HEK293 (cell line): ENCODE data around the gene CPAMD8.

Experiments used
- REPIN1 ChIP-seq: fragments of 450-650 bp; formaldehyde crosslinking; IDR thresholded peaks from 2 replicates; pipeline ENCODE4 v1.5.1; 2017; ENCODE audit warnings: missing biosample characterization, missing genetic modification characterization, low read depth
- ZFP69B ChIP-seq: fragments of 450-650 bp; formaldehyde crosslinking; IDR thresholded peaks from 2 replicates; pipeline ENCODE4 v1.5.1; 2016; ENCODE audit warnings: missing biosample characterization, missing genetic modification characterization
- ZNF133 ChIP-seq: fragments of 450-650 bp; formaldehyde crosslinking; IDR thresholded peaks from 2 replicates; pipeline ENCODE4 v1.5.1; 2016; ENCODE audit warnings: missing biosample characterization, missing genetic modification characterization
- TF ChIP-seq, protein P1 (sequence below): fragments of 450-650 bp; formaldehyde crosslinking; IDR thresholded peaks from 2 replicates; pipeline ENCODE4 v1.5.1; 2016; ENCODE audit warnings: missing biosample characterization, missing genetic modification characterization
- TF ChIP-seq, protein P2 (sequence below): fragments of 450-650 bp; formaldehyde crosslinking; IDR thresholded peaks from 2 replicates; pipeline ENCODE4 v1.5.1; 2016; ENCODE audit warnings: missing biosample characterization, missing genetic modification characterization, borderline replicate concordance
- TF ChIP-seq, protein P3 (sequence below): fragments of 450-650 bp; formaldehyde crosslinking; IDR thresholded peaks from 2 replicates; pipeline ENCODE4 v1.5.1; 2016; ENCODE audit warnings: missing biosample characterization, missing genetic modification characterization

DNA sequence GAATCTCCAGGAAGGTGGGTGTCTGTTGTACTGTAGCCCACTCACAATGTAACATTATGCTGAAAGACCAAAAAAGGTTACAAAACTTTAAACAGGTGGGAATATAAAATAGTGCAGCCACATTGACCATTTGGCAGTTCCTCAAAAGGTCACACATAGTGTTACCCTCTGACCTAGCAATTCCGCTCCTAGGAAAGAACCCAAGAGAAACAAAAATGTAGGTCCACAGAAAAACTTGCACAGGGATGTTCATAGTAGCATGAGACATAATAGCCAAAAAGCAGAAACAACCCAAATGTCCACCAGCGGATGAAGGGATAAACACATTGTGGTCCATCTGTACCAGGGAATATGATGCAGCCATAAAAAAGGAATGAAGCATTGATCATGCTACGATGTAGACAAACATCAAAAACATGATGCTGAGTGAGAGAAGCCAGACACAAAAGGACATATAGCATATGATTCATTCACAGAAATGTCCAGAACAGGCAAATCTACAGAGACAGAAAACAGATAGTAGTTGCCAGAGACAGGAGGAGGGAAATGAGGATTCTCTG is 27.9 kb downstream of the CPAMD8 start:
- TF ChIP-seq, protein P1, sequence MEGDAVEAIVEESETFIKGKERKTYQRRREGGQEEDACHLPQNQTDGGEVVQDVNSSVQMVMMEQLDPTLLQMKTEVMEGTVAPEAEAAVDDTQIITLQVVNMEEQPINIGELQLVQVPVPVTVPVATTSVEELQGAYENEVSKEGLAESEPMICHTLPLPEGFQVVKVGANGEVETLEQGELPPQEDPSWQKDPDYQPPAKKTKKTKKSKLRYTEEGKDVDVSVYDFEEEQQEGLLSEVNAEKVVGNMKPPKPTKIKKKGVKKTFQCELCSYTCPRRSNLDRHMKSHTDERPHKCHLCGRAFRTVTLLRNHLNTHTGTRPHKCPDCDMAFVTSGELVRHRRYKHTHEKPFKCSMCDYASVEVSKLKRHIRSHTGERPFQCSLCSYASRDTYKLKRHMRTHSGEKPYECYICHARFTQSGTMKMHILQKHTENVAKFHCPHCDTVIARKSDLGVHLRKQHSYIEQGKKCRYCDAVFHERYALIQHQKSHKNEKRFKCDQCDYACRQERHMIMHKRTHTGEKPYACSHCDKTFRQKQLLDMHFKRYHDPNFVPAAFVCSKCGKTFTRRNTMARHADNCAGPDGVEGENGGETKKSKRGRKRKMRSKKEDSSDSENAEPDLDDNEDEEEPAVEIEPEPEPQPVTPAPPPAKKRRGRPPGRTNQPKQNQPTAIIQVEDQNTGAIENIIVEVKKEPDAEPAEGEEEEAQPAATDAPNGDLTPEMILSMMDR (tag by site-specific recombination) = no peak
- TF ChIP-seq REPIN1 (tag by site-specific recombination) (no peak), ZFP69B (tag by site-specific recombination) (no peak), ZNF133 (tag by site-specific recombination) (no peak)
- TF ChIP-seq, protein P2, sequence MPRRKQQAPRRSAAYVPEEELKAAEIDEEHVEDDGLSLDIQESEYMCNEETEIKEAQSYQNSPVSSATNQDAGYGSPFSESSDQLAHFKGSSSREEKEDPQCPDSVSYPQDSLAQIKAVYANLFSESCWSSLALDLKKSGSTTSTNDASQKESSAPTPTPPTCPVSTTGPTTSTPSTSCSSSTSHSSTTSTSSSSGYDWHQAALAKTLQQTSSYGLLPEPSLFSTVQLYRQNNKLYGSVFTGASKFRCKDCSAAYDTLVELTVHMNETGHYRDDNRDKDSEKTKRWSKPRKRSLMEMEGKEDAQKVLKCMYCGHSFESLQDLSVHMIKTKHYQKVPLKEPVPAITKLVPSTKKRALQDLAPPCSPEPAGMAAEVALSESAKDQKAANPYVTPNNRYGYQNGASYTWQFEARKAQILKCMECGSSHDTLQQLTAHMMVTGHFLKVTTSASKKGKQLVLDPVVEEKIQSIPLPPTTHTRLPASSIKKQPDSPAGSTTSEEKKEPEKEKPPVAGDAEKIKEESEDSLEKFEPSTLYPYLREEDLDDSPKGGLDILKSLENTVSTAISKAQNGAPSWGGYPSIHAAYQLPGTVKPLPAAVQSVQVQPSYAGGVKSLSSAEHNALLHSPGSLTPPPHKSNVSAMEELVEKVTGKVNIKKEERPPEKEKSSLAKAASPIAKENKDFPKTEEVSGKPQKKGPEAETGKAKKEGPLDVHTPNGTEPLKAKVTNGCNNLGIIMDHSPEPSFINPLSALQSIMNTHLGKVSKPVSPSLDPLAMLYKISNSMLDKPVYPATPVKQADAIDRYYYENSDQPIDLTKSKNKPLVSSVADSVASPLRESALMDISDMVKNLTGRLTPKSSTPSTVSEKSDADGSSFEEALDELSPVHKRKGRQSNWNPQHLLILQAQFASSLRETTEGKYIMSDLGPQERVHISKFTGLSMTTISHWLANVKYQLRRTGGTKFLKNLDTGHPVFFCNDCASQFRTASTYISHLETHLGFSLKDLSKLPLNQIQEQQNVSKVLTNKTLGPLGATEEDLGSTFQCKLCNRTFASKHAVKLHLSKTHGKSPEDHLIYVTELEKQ (tag by site-specific recombination) = no peak
- TF ChIP-seq, protein P3, sequence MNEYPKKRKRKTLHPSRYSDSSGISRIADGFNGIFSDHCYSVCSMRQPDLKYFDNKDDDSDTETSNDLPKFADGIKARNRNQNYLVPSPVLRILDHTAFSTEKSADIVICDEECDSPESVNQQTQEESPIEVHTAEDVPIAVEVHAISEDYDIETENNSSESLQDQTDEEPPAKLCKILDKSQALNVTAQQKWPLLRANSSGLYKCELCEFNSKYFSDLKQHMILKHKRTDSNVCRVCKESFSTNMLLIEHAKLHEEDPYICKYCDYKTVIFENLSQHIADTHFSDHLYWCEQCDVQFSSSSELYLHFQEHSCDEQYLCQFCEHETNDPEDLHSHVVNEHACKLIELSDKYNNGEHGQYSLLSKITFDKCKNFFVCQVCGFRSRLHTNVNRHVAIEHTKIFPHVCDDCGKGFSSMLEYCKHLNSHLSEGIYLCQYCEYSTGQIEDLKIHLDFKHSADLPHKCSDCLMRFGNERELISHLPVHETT = no peak
